ENCODE measurements around the gene IL10RB.
A peak's percentile ranks its signal among the peaks of the same experiment; 100 is the strongest.

The IL10RB gene

DNA sequence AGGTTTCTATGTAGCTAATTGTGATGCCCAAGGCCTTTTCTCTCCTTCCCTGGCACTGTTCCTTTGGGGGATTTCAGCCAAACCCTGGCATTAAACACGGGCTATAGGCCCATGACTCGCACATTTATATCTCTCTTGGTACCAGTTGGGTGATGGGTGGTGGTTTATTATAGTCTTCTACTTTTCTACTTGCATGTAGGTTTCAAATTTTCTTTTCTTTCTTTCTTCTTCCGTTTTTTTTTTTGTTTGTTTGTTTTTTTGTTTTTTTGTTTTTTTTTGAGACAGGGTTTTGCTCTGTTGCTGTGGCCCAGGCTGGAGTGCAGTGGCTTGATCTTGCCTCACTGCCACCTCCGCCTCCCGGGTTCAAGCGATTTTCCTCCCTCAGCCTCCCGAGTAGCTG lies 1.1 kb downstream of the IL10RB start:
- H3K9me3 ChIP-seq (ENCODE audit: control insufficient read depth, insufficient read depth, low read depth, low read length), result no peaks in the 10 kb centered on the region
- H3K4me3 ChIP-seq (ENCODE audit: low read depth, low read length), result peak overlapping the region; percentile 80; the same call in 1 of the 2 replicates

GRCh38 chr21:33268393-33268736 lies 2.2 kb downstream of the IL10RB start:
- peaks cover 6% of the 10 kb centered on the region; the same call in 1 of the 2 replicates for H3K27me3 ChIP-seq (ENCODE audit: control insufficient read depth, insufficient read depth, low read length)
- peaks cover 11% of the 10 kb centered on the region for H3K4me1 ChIP-seq (ENCODE audit: control insufficient read depth, insufficient read depth, low read length)
- no peak overlapping the region for H3K27ac ChIP-seq (ENCODE audit: low read depth, low read length)
- no peaks in the 10 kb centered on the region for H3K9me3 ChIP-seq (ENCODE audit: control insufficient read depth, insufficient read depth, low read depth, low read length)
- H3K9ac ChIP-seq (ENCODE audit: low read length), result no peak overlapping the region
- no peak overlapping the region for H3K4me3 ChIP-seq (ENCODE audit: low read depth, low read length)
- H3K36me3 ChIP-seq (ENCODE audit: control insufficient read depth, insufficient read depth, low read length), result no peaks in the 10 kb centered on the region

More for the DNA sequence above, 1.1 kb downstream of the IL10RB start:
- no peak overlapping the region for H3K27ac ChIP-seq (ENCODE audit: low read depth, low read length)
- H3K9ac ChIP-seq (ENCODE audit: low read length), result no peak overlapping the region
- no peaks in the 10 kb centered on the region for H3K36me3 ChIP-seq (ENCODE audit: control insufficient read depth, insufficient read depth, low read length)
- peaks cover 6% of the 10 kb centered on the region; the same call in 1 of the 2 replicates for H3K27me3 ChIP-seq (ENCODE audit: control insufficient read depth, insufficient read depth, low read length)
- H3K4me1 ChIP-seq (ENCODE audit: control insufficient read depth, insufficient read depth, low read length), result peaks cover 11% of the 10 kb centered on the region

DNA sequence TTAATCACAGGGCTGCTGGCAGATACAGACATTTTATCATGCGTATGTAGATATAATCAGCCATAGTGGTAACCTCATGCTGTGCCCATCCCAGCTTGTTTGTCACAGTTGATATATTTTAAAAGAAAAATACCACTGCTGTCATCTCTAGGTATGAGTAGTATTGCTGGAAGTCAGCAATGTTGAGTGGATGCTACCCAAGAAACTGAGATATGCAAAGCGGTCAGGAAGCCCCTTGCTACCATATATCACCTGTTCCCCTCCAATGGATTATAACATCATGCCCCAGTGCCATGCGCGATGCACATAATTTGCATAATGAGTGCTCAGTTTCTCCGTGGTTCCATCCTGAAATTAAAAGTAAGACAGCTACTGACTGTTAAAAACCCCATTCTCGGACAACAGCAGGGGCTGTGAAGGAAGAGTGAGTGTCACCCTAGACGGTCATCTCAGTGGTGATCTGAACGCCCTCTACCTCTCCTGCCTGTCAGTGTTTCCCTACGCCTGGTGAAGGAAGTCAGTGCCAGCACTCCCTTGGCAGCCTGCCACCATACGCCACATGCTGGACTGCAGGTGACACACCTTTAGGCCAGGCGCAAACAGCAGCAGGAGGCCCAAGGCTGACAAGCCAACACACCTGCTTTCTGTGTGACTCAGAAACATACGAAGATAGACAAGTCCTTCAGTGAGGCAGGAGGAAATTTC lies 2.7 kb downstream of the IL10RB start:
- no peaks in the 10 kb centered on the region for H3K36me3 ChIP-seq (ENCODE audit: control insufficient read depth, insufficient read depth, low read length)

DNA sequence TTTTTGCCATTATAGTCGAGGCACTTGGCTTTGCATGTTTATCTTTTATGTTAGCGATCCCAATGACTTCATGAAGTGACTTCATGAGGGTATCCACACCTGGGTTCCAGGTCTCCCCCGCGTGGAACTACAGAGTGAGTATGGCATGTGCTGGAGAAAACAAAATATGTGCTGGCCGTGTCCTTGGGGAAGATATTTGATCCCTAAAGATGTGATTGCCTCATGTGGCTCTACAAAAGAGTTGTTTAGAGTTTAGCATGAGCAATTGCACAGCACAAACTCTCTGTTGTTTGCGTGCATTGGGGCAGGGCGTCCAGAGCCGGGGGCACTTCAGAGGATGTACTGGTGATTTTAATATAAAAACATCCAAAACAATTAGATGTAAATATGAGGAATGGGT lies 4.8 kb downstream of the IL10RB start:
- Histone ChIP-seq H3K9me3 (ENCODE audit: control insufficient read depth, insufficient read depth, low read depth, low read length) (no peaks in the 10 kb centered on the region), H3K27me3 (ENCODE audit: control insufficient read depth, insufficient read depth, low read length) (no peaks in the 10 kb centered on the region; the same call in 1 of the 2 replicates), H3K4me3 (ENCODE audit: low read depth, low read length) (no peak overlapping the region), H3K9ac (ENCODE audit: low read length) (no peak overlapping the region), H3K36me3 (ENCODE audit: control insufficient read depth, insufficient read depth, low read length) (no peaks in the 10 kb centered on the region), H3K27ac (ENCODE audit: low read depth, low read length) (no peak overlapping the region), H3K4me1 (ENCODE audit: control insufficient read depth, insufficient read depth, low read length) (0 out of 2 replicates have a peak, but pooled peaks cover 5% of the 10 kb centered on the region)

More for the DNA sequence above, 2.7 kb downstream of the IL10RB start:
- Histone ChIP-seq H3K4me3 (ENCODE audit: low read depth, low read length) (no peak overlapping the region), H3K9me3 (ENCODE audit: control insufficient read depth, insufficient read depth, low read depth, low read length) (no peaks in the 10 kb centered on the region), H3K9ac (ENCODE audit: low read length) (no peak overlapping the region), H3K27me3 (ENCODE audit: control insufficient read depth, insufficient read depth, low read length) (peaks cover 6% of the 10 kb centered on the region; the same call in 1 of the 2 replicates), H3K27ac (ENCODE audit: low read depth, low read length) (no peak overlapping the region), H3K4me1 (ENCODE audit: control insufficient read depth, insufficient read depth, low read length) (peaks cover 11% of the 10 kb centered on the region)

GRCh38 chr21:33273044-33273443 lies 6.9 kb downstream of the IL10RB start:
- no peaks in the 10 kb centered on the region for H3K9me3 ChIP-seq (ENCODE audit: control insufficient read depth, insufficient read depth, low read depth, low read length)
- H3K27me3 ChIP-seq (ENCODE audit: control insufficient read depth, insufficient read depth, low read length), result no peaks in the 10 kb centered on the region
- no peak overlapping the region for H3K27ac ChIP-seq (ENCODE audit: low read depth, low read length)
- no peak overlapping the region for H3K9ac ChIP-seq (ENCODE audit: low read length)
- no peaks in the 10 kb centered on the region for H3K4me1 ChIP-seq (ENCODE audit: control insufficient read depth, insufficient read depth, low read length)
- H3K4me3 ChIP-seq (ENCODE audit: low read depth, low read length), result no peak overlapping the region
- H3K36me3 ChIP-seq (ENCODE audit: control insufficient read depth, insufficient read depth, low read length), result no peaks in the 10 kb centered on the region

DNA sequence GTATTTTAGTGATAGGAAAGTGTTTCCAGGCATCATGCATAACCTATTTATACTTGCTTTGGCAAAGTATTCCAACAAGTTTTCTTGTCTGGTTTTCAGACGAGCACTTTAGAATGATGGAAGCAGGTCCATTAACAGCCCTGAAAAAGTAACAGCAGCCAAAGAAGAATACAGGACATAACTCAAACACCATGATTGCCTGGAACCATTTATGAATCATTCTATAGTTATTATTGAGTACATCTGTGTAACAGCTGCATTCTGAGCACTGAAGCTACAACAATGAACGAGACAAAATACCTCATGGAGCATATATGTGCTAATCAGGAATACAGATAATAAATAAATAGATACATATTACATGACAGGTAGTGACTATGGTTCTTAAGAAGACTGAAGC lies 12.6 kb downstream of the IL10RB start:
- no peak overlapping the region for H3K4me3 ChIP-seq (ENCODE audit: low read depth, low read length)
- H3K36me3 ChIP-seq (ENCODE audit: control insufficient read depth, insufficient read depth, low read length), result peaks cover 3% of the 10 kb centered on the region; the same call in 1 of the 2 replicates
- no peaks in the 10 kb centered on the region for H3K27me3 ChIP-seq (ENCODE audit: control insufficient read depth, insufficient read depth, low read length)

GRCh38 chr21:33279330-33279820 lies 13.2 kb downstream of the IL10RB start:
- Histone ChIP-seq H3K27ac (ENCODE audit: low read depth, low read length) (no peak overlapping the region), H3K27me3 (ENCODE audit: control insufficient read depth, insufficient read depth, low read length) (no peaks in the 10 kb centered on the region), H3K9ac (ENCODE audit: low read length) (no peak overlapping the region), H3K36me3 (ENCODE audit: control insufficient read depth, insufficient read depth, low read length) (peaks cover 3% of the 10 kb centered on the region; the same call in 1 of the 2 replicates), H3K4me3 (ENCODE audit: low read depth, low read length) (no peak overlapping the region), H3K4me1 (ENCODE audit: control insufficient read depth, insufficient read depth, low read length) (no peaks in the 10 kb centered on the region), H3K9me3 (ENCODE audit: control insufficient read depth, insufficient read depth, low read depth, low read length) (peaks cover 6% of the 10 kb centered on the region)

More for the DNA sequence above, 12.6 kb downstream of the IL10RB start:
- no peak overlapping the region for H3K9ac ChIP-seq (ENCODE audit: low read length)
- H3K4me1 ChIP-seq (ENCODE audit: control insufficient read depth, insufficient read depth, low read length), result no peaks in the 10 kb centered on the region
- H3K27ac ChIP-seq (ENCODE audit: low read depth, low read length), result no peak overlapping the region
- H3K9me3 ChIP-seq (ENCODE audit: control insufficient read depth, insufficient read depth, low read depth, low read length), result peaks cover 6% of the 10 kb centered on the region

DNA sequence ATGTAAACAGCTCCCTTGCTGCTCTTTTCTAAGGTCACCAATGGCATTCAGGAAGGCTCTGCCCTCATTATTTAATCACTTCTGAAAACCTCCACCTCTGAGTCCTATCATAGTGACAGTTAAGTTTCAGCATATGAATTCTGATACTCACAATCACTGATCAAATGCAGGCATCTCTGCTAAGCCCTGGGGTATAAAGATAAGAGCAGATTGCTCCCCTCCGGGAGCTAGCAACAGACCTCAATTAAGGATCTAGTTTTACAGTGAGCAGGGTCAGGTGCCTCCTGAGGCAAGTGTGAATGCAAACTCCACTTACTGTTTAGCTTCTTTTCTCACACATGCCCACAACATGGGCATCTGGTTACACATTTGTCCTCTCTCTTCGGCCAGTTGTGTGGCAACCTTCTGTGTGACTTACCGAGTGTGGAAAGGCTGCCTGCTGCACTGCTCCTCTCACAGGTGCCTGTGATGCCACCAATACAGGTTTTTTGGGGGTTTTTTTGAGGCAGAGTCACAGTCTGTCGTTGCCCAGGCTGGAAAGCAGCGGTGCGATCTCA lies 15.0 kb downstream of the IL10RB start:
- Histone ChIP-seq H3K36me3 (ENCODE audit: control insufficient read depth, insufficient read depth, low read length) (peaks cover 3% of the 10 kb centered on the region; the same call in 1 of the 2 replicates), H3K4me1 (ENCODE audit: control insufficient read depth, insufficient read depth, low read length) (no peaks in the 10 kb centered on the region), H3K27ac (ENCODE audit: low read depth, low read length) (no peak overlapping the region)

DNA sequence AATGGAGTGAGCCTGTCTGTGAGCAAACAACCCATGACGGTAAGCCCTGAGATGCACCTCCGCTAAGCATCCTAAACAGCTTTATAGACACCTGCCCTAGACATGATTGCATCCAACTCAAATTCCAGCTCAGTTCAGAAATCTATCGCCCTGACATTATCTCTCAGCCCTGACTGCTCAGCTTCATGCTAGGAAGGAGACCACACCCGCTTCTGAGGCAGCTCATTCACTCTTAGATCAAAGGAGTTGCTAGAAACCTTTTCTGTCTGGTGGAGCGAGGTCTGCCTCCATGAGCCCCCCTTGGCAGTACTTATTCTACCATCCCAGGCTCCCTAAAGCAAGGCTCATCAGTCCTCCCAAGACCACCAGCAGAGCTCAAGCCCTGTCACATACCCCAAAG lies 17.0 kb downstream of the IL10RB start:
- Histone ChIP-seq H3K4me1 (ENCODE audit: control insufficient read depth, insufficient read depth, low read length) (no peaks in the 10 kb centered on the region; the same call in 1 of the 2 replicates), H3K36me3 (ENCODE audit: control insufficient read depth, insufficient read depth, low read length) (peaks cover 3% of the 10 kb centered on the region; the same call in 1 of the 2 replicates), H3K9ac (ENCODE audit: low read length) (no peak overlapping the region), H3K9me3 (ENCODE audit: control insufficient read depth, insufficient read depth, low read depth, low read length) (peaks cover 6% of the 10 kb centered on the region), H3K27me3 (ENCODE audit: control insufficient read depth, insufficient read depth, low read length) (no peaks in the 10 kb centered on the region), H3K4me3 (ENCODE audit: low read depth, low read length) (no peak overlapping the region), H3K27ac (ENCODE audit: low read depth, low read length) (no peak overlapping the region)

More for the DNA sequence above, 15.0 kb downstream of the IL10RB start:
- H3K9ac ChIP-seq (ENCODE audit: low read length), result no peak overlapping the region
- H3K9me3 ChIP-seq (ENCODE audit: control insufficient read depth, insufficient read depth, low read depth, low read length), result peaks cover 6% of the 10 kb centered on the region
- H3K4me3 ChIP-seq (ENCODE audit: low read depth, low read length), result no peak overlapping the region
- H3K27me3 ChIP-seq (ENCODE audit: control insufficient read depth, insufficient read depth, low read length), result no peaks in the 10 kb centered on the region

DNA sequence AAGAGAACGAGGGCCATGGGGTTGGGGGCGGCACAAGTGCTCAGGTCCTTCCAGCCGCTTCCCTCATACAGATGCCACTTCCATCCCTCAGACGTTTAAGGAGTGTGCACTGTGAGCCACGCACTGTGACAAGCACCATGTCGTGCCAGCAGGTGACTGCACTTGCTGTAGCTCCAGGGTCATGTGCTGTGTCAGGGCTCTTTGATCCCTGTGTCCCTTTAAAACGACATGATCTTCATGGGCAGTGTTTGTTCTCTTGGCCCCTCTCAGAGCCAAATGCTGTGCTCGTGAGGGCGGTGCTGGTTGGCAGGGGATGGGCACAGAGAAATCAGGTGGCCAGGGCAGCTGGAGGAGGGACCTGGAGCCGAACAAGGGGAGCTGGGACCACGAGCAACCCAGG lies 19.9 kb downstream of the IL10RB start:
- H3K9ac ChIP-seq (ENCODE audit: low read length), result no peak overlapping the region

More for the DNA sequence above, 19.9 kb downstream of the IL10RB start:
- H3K4me1 ChIP-seq (ENCODE audit: control insufficient read depth, insufficient read depth, low read length), result peaks cover 2% of the 10 kb centered on the region; the same call in 1 of the 2 replicates
- no peak overlapping the region for H3K4me3 ChIP-seq (ENCODE audit: low read depth, low read length)
- no peaks in the 10 kb centered on the region for H3K9me3 ChIP-seq (ENCODE audit: control insufficient read depth, insufficient read depth, low read depth, low read length)
- no peak overlapping the region for H3K27ac ChIP-seq (ENCODE audit: low read depth, low read length)
- H3K36me3 ChIP-seq (ENCODE audit: control insufficient read depth, insufficient read depth, low read length), result peaks cover 3% of the 10 kb centered on the region; the same call in 1 of the 2 replicates
- H3K27me3 ChIP-seq (ENCODE audit: control insufficient read depth, insufficient read depth, low read length), result no peaks in the 10 kb centered on the region

Measured in HUES6 (cell line).